ENCODE measurements around the gene CPT2.

Gene CPT2

GRCh38 chr1:53238197-53239155 is 41.9 kb downstream of the CPT2 start, which contains the start of gene MAGOH:
Gene MAGOH (minus strand): TSS chr1:53238518. CDS start chr1:53238448, 70 bp downstream.
- no peak for TF ChIP-seq CTCF (IDR thresholded peaks at IDR 0.05)

GRCh38 chr1:53241828-53242227 is 45.2 kb downstream of the CPT2 start:
- TF ChIP-seq CTCF (IDR thresholded peaks at IDR 0.05), result no peak

DNA sequence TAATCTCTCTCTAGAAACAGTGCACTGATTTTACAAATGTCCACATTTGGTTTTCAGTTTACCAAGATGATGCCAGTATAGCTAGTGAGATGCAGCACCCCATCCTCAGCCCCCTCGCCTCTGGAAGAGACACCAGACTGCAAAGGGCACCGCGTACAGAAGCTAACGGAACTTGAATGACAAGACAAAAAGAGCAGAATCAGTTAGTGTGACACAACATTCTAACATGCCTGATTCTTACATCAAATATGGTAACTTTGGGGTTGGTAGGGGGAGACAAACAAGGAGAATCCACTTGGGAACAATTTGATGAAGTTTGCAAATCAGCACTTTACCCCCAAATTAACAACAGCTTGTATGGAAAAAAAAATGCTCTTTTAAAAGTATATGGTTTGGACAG is 45.8 kb downstream of the CPT2 start:
- TF ChIP-seq CTCF (IDR thresholded peaks at IDR 0.05), result no peak

- TF ChIP-seq CTCF (IDR thresholded peaks at IDR 0.05), result no peak
These were observed 47.5 kb downstream of the CPT2 start for GRCh38 chr1:53244141-53244540.

- no peak for TF ChIP-seq CTCF (IDR thresholded peaks at IDR 0.05)
These were observed 49.9 kb downstream of the CPT2 start for GRCh38 chr1:53246261-53247134.

DNA sequence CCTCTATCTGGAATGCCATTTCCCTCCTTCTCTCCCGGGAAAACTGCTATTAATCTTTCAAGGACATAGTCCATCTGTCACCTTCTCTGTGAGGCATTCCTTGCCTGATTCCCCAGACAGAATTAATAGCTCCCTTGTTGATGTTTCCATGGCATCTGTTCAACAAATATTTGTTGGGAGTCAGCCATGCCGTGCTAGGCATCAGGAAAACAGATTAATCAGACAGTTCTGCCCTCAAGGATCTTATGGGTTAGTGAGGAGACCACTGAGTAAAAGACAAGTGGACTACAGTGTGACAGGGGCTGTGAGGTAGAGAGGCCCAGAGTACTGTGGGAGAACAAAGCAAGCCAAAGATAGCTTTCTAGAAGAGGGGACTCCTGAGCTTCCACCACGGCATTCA is 53.1 kb downstream of the CPT2 start:
- TF ChIP-seq CTCF (IDR thresholded peaks at IDR 0.05), result no peak

DNA sequence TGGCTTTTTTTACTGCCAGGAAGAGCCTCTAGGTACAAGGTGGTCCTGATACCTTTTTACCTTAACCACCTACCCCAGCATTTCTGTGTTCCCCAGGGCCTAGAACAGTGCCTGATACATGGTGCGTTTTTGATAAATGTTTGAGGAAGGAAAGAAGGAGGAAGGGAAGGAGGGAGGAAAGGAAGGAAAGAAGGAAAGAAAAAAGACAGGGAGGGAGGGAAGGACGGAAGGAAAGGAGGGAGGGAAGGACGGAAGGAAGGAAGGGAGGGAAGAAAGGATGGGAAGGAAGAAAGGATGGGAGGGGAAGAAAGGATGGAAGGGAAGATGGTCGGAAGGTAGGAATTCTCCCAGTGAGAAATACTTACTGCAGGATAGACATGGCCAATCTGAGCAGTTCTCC is 53.7 kb downstream of the CPT2 start:
- no peak for TF ChIP-seq CTCF (IDR thresholded peaks at IDR 0.05)

All from LNCAP (cell line).